Ishikawa (cell line): ENCODE data around the gene GIMAP5.

Source experiments
- EP300 ChIP-seq: IDR thresholded peaks from 2 replicates; pipeline ENCODE4 v1.6.1; 2012; ENCODE audit warnings: borderline replicate concordance
- FOXM1 ChIP-seq: IDR thresholded peaks from 2 replicates; pipeline ENCODE4 v1.6.1; 2012; ENCODE audit warnings: low read depth, borderline replicate concordance
- NFIC ChIP-seq: IDR thresholded peaks from 2 replicates; pipeline ENCODE4 v1.6.1; 2012
- RAD21 ChIP-seq: IDR thresholded peaks from 2 replicates; pipeline ENCODE4 v1.6.1; 2012; ENCODE audit warnings: low read depth
- TAF1 ChIP-seq: IDR thresholded peaks from 2 replicates; pipeline ENCODE4 v1.6.1; 2012; ENCODE audit warnings: low read depth, mild to moderate bottlenecking
- TEAD4 ChIP-seq: IDR thresholded peaks from 2 replicates; pipeline ENCODE4 v1.6.1; 2012
- ZBTB7A ChIP-seq: IDR thresholded peaks from 2 replicates; pipeline ENCODE4 v1.6.1; 2012; ENCODE audit warnings: low read depth
- TF ChIP-seq, protein P1 (sequence below): IDR thresholded peaks from 2 replicates; pipeline ENCODE4 v1.6.1; 2012; ENCODE audit warnings: low read depth, mild to moderate bottlenecking

GRCh38 chr7:150715738-150716137 lies 21.5 kb upstream of the GIMAP5 start:
- no peak for TF ChIP-seq FOXM1
- TF ChIP-seq TEAD4 = no peak
- no peak for TF ChIP-seq RAD21
- TF ChIP-seq, protein P1, sequence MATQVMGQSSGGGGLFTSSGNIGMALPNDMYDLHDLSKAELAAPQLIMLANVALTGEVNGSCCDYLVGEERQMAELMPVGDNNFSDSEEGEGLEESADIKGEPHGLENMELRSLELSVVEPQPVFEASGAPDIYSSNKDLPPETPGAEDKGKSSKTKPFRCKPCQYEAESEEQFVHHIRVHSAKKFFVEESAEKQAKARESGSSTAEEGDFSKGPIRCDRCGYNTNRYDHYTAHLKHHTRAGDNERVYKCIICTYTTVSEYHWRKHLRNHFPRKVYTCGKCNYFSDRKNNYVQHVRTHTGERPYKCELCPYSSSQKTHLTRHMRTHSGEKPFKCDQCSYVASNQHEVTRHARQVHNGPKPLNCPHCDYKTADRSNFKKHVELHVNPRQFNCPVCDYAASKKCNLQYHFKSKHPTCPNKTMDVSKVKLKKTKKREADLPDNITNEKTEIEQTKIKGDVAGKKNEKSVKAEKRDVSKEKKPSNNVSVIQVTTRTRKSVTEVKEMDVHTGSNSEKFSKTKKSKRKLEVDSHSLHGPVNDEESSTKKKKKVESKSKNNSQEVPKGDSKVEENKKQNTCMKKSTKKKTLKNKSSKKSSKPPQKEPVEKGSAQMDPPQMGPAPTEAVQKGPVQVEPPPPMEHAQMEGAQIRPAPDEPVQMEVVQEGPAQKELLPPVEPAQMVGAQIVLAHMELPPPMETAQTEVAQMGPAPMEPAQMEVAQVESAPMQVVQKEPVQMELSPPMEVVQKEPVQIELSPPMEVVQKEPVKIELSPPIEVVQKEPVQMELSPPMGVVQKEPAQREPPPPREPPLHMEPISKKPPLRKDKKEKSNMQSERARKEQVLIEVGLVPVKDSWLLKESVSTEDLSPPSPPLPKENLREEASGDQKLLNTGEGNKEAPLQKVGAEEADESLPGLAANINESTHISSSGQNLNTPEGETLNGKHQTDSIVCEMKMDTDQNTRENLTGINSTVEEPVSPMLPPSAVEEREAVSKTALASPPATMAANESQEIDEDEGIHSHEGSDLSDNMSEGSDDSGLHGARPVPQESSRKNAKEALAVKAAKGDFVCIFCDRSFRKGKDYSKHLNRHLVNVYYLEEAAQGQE = no peak
- no peak for TF ChIP-seq ZBTB7A
- TF ChIP-seq TAF1 = no peak
- TF ChIP-seq NFIC = no peak
- no peak for TF ChIP-seq EP300
